ENCODE results near the gene CDC42EP1. TPM values are rescaled to one million over a fixed set of nuclear protein-coding genes. Genes with fewer than 3 reads are reported as not detected.

Gene CDC42EP1
- total and polyA plus RNA-seq, 2 experiments from 2014 or later: 7.7 to 10.2 TPM

- H3K36me3 Mint-ChIP-seq (ENCODE audit: low read depth): peaks cover 8% of the 10 kb centered on the region
- no peak overlapping the region for H2AFZ ChIP-seq
- no peaks in the 10 kb centered on the region for H3K27me3 ChIP-seq (ENCODE audit: insufficient read depth)
- DNase-seq (ENCODE audit: low spot score) (peak; percentile 36), ATAC-seq (no peak)
- H3K4me2 ChIP-seq: no peak overlapping the region
- no peak overlapping the region for H3K4me3 ChIP-seq
- peaks cover 26% of the 10 kb centered on the region for H3K4me1 Mint-ChIP-seq
- no peaks in the 10 kb centered on the region for H3K79me2 ChIP-seq (replicated peaks; ENCODE audit: insufficient read depth)
- peaks cover 14% of the 10 kb centered on the region for H3K4me1 ChIP-seq (ENCODE audit: insufficient read depth)
- H3K4me3 Mint-ChIP-seq: no peak overlapping the region
- H3K9me2 ChIP-seq (ENCODE audit: insufficient read depth): no peaks in the 10 kb centered on the region
- H3F3A ChIP-seq (replicated peaks; ENCODE audit: low read depth): 0 out of 2 replicates have a peak, but pooled peaks cover 12% of the 10 kb centered on the region
- no peaks in the 10 kb centered on the region for H3K9me3 Mint-ChIP-seq
- H4K20me1 ChIP-seq (replicated peaks; ENCODE audit: insufficient read depth): no peaks in the 10 kb centered on the region
- TF ChIP-seq EZH2 (IDR thresholded peaks at IDR 0.05; ENCODE audit: low read depth, unreplicated experiment) (no peak), NANOG (IDR thresholded peaks at IDR 0.05; ENCODE audit: borderline replicate concordance) (no peak), ZNF331 (CRISPR knock-in tag; IDR thresholded peaks at IDR 0.05; ENCODE audit: low read depth) (no peak), STAT1 (IDR thresholded peaks at IDR 0.05; ENCODE audit: unreplicated experiment) (no peak), ZNF462 (CRISPR knock-in tag; IDR thresholded peaks at IDR 0.05) (no peak), ZNF114 (CRISPR knock-in tag; IDR thresholded peaks at IDR 0.05) (no peak), POLR2AphosphoS5 (IDR thresholded peaks at IDR 0.05; ENCODE audit: low read depth) (no peak), EZH2phosphoT487 (IDR thresholded peaks at IDR 0.05; ENCODE audit: unreplicated experiment) (no peak), CTCF (conservative IDR thresholded peaks at IDR 0.05; ENCODE audit: low read depth in 2 of 2) (no peak; a peak in 1 of 4 replicates)
- TF ChIP-seq, protein P1, sequence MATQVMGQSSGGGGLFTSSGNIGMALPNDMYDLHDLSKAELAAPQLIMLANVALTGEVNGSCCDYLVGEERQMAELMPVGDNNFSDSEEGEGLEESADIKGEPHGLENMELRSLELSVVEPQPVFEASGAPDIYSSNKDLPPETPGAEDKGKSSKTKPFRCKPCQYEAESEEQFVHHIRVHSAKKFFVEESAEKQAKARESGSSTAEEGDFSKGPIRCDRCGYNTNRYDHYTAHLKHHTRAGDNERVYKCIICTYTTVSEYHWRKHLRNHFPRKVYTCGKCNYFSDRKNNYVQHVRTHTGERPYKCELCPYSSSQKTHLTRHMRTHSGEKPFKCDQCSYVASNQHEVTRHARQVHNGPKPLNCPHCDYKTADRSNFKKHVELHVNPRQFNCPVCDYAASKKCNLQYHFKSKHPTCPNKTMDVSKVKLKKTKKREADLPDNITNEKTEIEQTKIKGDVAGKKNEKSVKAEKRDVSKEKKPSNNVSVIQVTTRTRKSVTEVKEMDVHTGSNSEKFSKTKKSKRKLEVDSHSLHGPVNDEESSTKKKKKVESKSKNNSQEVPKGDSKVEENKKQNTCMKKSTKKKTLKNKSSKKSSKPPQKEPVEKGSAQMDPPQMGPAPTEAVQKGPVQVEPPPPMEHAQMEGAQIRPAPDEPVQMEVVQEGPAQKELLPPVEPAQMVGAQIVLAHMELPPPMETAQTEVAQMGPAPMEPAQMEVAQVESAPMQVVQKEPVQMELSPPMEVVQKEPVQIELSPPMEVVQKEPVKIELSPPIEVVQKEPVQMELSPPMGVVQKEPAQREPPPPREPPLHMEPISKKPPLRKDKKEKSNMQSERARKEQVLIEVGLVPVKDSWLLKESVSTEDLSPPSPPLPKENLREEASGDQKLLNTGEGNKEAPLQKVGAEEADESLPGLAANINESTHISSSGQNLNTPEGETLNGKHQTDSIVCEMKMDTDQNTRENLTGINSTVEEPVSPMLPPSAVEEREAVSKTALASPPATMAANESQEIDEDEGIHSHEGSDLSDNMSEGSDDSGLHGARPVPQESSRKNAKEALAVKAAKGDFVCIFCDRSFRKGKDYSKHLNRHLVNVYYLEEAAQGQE (IDR thresholded peaks at IDR 0.05; ENCODE audit: unreplicated experiment): no peak
- H3K27ac ChIP-seq (ENCODE audit: low read depth): no peak overlapping the region
- H3K27me3 Mint-ChIP-seq (ENCODE audit: insufficient read depth, low read depth, poor library complexity): peaks cover 15% of the 10 kb centered on the region
- no peak overlapping the region for H3K27ac Mint-ChIP-seq
- no peaks in the 10 kb centered on the region for H3K36me3 ChIP-seq (ENCODE audit: insufficient read depth)
Observed at GRCh38 chr22:37571258-37571991, 11.1 kb downstream of the CDC42EP1 start.
